ENCODE data around the gene RNF7. TPM values are rescaled to one million over a fixed set of nuclear protein-coding genes. Genes with fewer than 3 reads are reported as not detected.

The RNF7 gene

Small RNA genes lying within 50 kb of the gene (small RNA-seq; reads per million reads assigned to genes)
- not detected for gene AC112771.1
